Inferior parietal cortex (tissue), 1 donor: ENCODE measurements around the gene NPTX1.
A peak's percentile ranks its signal among the peaks of the same experiment; 100 is the strongest.

Experiments used
- DNase-seq: peaks from one replicate; pipeline ENCODE4 v3.0.0-alpha.2; 2016; ENCODE audit errors: extremely low spot score

Gene NPTX1

GRCh38 chr17:80459234-80459633, 17.2 kb downstream of the NPTX1 start:
- no peak for DNase-seq

GRCh38 chr17:80458016-80458415, 18.4 kb downstream of the NPTX1 start:
- no peak for DNase-seq

- no peak for DNase-seq
Observed at GRCh38 chr17:80457236-80457856, 19.1 kb downstream of the NPTX1 start.

- DNase-seq: no peak
Observed at GRCh38 chr17:80456465-80457235, 19.8 kb downstream of the NPTX1 start.

- DNase-seq: no peak
Observed at GRCh38 chr17:80455784-80456183, 20.6 kb downstream of the NPTX1 start.

- DNase-seq: peak; percentile 55
Observed at GRCh38 chr17:80455336-80455710, 21.1 kb downstream of the NPTX1 start.

- DNase-seq: peak; percentile 95
Observed at GRCh38 chr17:80454557-80455335, 21.7 kb downstream of the NPTX1 start.

GRCh38 chr17:80453998-80454556, 22.3 kb downstream of the NPTX1 start:
- no peak for DNase-seq

- no peak for DNase-seq
Observed at GRCh38 chr17:80453126-80453997, 23.0 kb downstream of the NPTX1 start.

GRCh38 chr17:80452173-80452915, 24.1 kb downstream of the NPTX1 start:
- no peak for DNase-seq

- no peak for DNase-seq
Observed at GRCh38 chr17:80451104-80451775, 25.2 kb downstream of the NPTX1 start.

- no peak for DNase-seq
Observed at GRCh38 chr17:80449930-80450576, 26.4 kb downstream of the NPTX1 start.

- no peak for DNase-seq
Observed at GRCh38 chr17:80449194-80449929, 27.0 kb downstream of the NPTX1 start.

GRCh38 chr17:80447790-80448189, 28.6 kb downstream of the NPTX1 start:
- DNase-seq: no peak

- DNase-seq: no peak
Observed at GRCh38 chr17:80446645-80447405, 29.6 kb downstream of the NPTX1 start.

- DNase-seq: no peak
Observed at GRCh38 chr17:80445726-80446110, 30.7 kb downstream of the NPTX1 start.

- no peak for DNase-seq
Observed at GRCh38 chr17:80445007-80445725, 31.2 kb downstream of the NPTX1 start.

GRCh38 chr17:80444644-80444979, 31.8 kb downstream of the NPTX1 start:
- DNase-seq: no peak
